ENCODE data around the gene AATF. TPM values are rescaled to one million over a fixed set of nuclear protein-coding genes. Genes with fewer than 3 reads are reported as not detected.
A peak's percentile ranks its signal among the peaks of the same experiment; 100 is the strongest.

Gene AATF
- total and polyA plus RNA-seq, 2 donors from 2014 or later, result 36.8 to 50.4 TPM

DNA sequence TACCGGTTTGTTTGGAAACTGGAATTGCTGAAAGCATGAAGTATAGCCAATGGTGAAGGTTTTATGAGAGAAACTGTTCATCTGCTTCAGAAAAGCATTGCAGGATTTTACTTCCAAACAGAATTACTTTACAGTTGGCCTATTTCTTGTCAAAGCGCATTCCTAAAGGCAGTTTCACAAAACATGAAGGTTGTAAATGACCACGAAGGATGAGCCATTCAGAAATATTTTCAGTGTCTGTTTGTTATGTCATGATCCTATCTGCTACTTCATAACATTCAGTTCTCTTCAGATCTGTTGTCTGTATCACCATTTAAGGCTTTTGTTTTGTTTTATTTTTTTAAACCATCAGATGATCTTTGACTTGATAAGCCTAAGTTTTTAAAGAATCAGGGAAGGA lies 45.7 kb downstream of the AATF start:
- peak in 1 of 5 donors; percentile 53 for DNase-seq
- no peaks in the 10 kb centered on the region for H3K9me3 ChIP-seq (ENCODE audit: control insufficient read depth in 2 of 3, insufficient read depth in 1 of 3, low read length in 3 of 3)
- FAIRE-seq, result no peak

DNA sequence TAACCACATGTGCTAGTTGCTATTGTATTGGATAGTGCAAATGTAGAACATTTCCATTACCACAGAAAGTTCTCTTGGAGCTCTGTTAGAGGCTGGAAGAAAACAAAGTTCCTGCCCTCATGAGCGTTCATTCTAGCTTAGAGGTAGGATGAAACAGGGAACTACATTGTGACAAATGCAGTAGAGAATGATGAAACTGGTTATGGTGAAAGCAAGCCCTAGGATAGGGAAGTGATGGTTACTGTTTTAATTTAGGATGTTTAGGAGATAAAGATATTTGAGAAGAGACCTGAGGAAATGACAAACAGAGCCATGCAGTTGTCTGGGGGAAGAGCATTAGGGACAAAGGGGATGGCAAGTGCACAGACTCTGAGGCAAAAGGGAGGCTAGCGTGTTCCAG lies 50.7 kb downstream of the AATF start:
- FAIRE-seq, result no peak
- H3K4me3 ChIP-seq (ENCODE audit: low read length in 3 of 3), result no peak overlapping the region
- TF ChIP-seq, protein P1, sequence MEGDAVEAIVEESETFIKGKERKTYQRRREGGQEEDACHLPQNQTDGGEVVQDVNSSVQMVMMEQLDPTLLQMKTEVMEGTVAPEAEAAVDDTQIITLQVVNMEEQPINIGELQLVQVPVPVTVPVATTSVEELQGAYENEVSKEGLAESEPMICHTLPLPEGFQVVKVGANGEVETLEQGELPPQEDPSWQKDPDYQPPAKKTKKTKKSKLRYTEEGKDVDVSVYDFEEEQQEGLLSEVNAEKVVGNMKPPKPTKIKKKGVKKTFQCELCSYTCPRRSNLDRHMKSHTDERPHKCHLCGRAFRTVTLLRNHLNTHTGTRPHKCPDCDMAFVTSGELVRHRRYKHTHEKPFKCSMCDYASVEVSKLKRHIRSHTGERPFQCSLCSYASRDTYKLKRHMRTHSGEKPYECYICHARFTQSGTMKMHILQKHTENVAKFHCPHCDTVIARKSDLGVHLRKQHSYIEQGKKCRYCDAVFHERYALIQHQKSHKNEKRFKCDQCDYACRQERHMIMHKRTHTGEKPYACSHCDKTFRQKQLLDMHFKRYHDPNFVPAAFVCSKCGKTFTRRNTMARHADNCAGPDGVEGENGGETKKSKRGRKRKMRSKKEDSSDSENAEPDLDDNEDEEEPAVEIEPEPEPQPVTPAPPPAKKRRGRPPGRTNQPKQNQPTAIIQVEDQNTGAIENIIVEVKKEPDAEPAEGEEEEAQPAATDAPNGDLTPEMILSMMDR (IDR thresholded peaks at IDR 0.05; ENCODE audit: borderline replicate concordance, extremely low read depth, insufficient read depth), result no peak
- H3K4me1 ChIP-seq (ENCODE audit: control insufficient read depth in 2 of 3, insufficient read depth in 2 of 3, low read depth in 1 of 3, low read length in 3 of 3), result no peaks in the 10 kb centered on the region
- intact Hi-C loops (cut with DNase I), result no loop called here
- H3K27ac ChIP-seq (ENCODE audit: low read depth in 2 of 2, low read length in 2 of 2), result no peak overlapping the region
- H3K9me3 ChIP-seq (ENCODE audit: control insufficient read depth in 2 of 3, insufficient read depth in 1 of 3, low read length in 3 of 3), result peaks cover 0 to 4% (median 0%) of the 10 kb centered on the region in 3 donors
- no peaks in the 10 kb centered on the region for H3K27me3 ChIP-seq (ENCODE audit: control insufficient read depth, insufficient read depth, low read length)
- H3K9ac ChIP-seq (ENCODE audit: low read length in 3 of 3), result no peak overlapping the region
- peaks cover 11 to 22% (median 11%) of the 10 kb centered on the region in 3 donors for H3K36me3 ChIP-seq (ENCODE audit: control insufficient read depth in 2 of 3, insufficient read depth in 3 of 3, low read length in 3 of 3)
- no peak for DNase-seq

More for the DNA sequence above, 45.7 kb downstream of the AATF start:
- Histone ChIP-seq H3K4me3 (ENCODE audit: low read length in 3 of 3) (no peak overlapping the region), H3K4me1 (ENCODE audit: control insufficient read depth in 2 of 3, insufficient read depth in 2 of 3, low read depth in 1 of 3, low read length in 3 of 3) (no peaks in the 10 kb centered on the region), H3K27me3 (ENCODE audit: control insufficient read depth, insufficient read depth, low read length) (no peaks in the 10 kb centered on the region), H3K36me3 (ENCODE audit: control insufficient read depth in 2 of 3, insufficient read depth in 3 of 3, low read length in 3 of 3) (peaks cover 13 to 26% (median 17%) of the 10 kb centered on the region in 3 donors), H3K9ac (ENCODE audit: low read length in 3 of 3) (no peak overlapping the region), H3K27ac (ENCODE audit: low read depth in 2 of 2, low read length in 2 of 2) (no peak overlapping the region)
- intact Hi-C loops (cut with DNase I), result no loop called here
- TF ChIP-seq, protein P1 (IDR thresholded peaks at IDR 0.05; ENCODE audit: borderline replicate concordance, extremely low read depth, insufficient read depth), result no peak

DNA sequence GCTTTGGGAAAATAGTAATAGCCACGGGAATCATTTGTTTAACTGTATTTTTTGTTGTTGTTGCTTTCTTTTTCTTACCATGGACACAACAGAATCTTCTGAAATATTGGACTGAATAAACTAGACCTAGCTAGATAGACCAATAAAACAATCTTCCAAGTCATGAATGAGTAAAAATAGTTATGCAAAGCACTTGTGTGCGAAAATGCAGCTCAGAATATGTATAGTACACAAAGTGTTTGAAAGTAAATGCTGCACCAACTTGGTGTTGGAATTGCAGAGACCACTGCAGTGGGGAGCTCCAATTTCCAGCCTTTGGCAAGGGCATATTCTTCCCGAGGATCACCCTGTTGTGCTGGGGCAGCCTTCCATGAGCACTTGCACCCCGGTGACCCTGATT lies 68.0 kb downstream of the AATF start:
- Histone ChIP-seq H3K4me3 (ENCODE audit: low read length in 3 of 3) (no peak overlapping the region), H3K4me1 (ENCODE audit: control insufficient read depth in 2 of 3, insufficient read depth in 2 of 3, low read depth in 1 of 3, low read length in 3 of 3) (no peaks in the 10 kb centered on the region), H3K27me3 (ENCODE audit: control insufficient read depth, insufficient read depth, low read length) (no peaks in the 10 kb centered on the region), H3K27ac (ENCODE audit: low read depth in 2 of 2, low read length in 2 of 2) (no peak overlapping the region), H3K9me3 (ENCODE audit: control insufficient read depth in 2 of 3, insufficient read depth in 1 of 3, low read length in 3 of 3) (no peaks in the 10 kb centered on the region), H3K9ac (ENCODE audit: low read length in 3 of 3) (no peak overlapping the region), H3K36me3 (ENCODE audit: control insufficient read depth in 2 of 3, insufficient read depth in 3 of 3, low read length in 3 of 3) (no peaks in the 10 kb centered on the region)
- no peak for DNase-seq
- no peak for FAIRE-seq
- intact Hi-C loops (cut with DNase I), result no loop called here
- TF ChIP-seq, protein P1 (IDR thresholded peaks at IDR 0.05; ENCODE audit: borderline replicate concordance, extremely low read depth, insufficient read depth), result no peak

DNA sequence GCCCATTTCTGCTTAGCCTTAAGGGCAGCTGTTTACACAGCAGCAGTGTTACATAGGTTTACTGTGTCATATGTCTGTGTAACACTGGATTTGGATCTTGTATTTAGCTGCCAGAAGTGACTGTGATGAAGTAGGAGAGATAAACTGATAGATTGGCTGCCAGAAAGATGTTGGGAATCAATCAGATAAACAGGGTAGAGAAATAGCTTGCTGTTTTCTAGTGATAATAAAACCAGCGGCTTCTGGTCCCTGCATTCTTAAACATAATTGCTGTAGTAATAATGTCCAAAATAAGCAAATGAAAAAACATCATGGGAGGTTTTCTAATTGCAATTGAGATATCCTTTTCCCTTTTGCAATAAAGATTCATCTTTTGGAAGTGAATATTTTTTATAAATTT lies 68.7 kb downstream of the AATF start:
- no peak overlapping the region for H3K4me3 ChIP-seq (ENCODE audit: low read length in 3 of 3)
- TF ChIP-seq, protein P1 (IDR thresholded peaks at IDR 0.05; ENCODE audit: borderline replicate concordance, extremely low read depth, insufficient read depth), result no peak
- H3K4me1 ChIP-seq (ENCODE audit: control insufficient read depth in 2 of 3, insufficient read depth in 2 of 3, low read depth in 1 of 3, low read length in 3 of 3), result no peaks in the 10 kb centered on the region
- no peaks in the 10 kb centered on the region for H3K27me3 ChIP-seq (ENCODE audit: control insufficient read depth, insufficient read depth, low read length)
- H3K9me3 ChIP-seq (ENCODE audit: control insufficient read depth in 2 of 3, insufficient read depth in 1 of 3, low read length in 3 of 3), result no peaks in the 10 kb centered on the region
- no peaks in the 10 kb centered on the region for H3K36me3 ChIP-seq (ENCODE audit: control insufficient read depth in 2 of 3, insufficient read depth in 3 of 3, low read length in 3 of 3)
- H3K9ac ChIP-seq (ENCODE audit: low read length in 3 of 3), result no peak overlapping the region
- H3K27ac ChIP-seq (ENCODE audit: low read depth in 2 of 2, low read length in 2 of 2), result no peak overlapping the region
- DNase-seq (no peak), FAIRE-seq (no peak)
- intact Hi-C loops (cut with DNase I), result no loop called here

Measured in kidney (tissue), 14 donors.